GM23338 (cell line): ENCODE results near the gene SLC38A9. TPM values are rescaled to one million over a fixed set of nuclear protein-coding genes. Genes with fewer than 3 reads are reported as not detected.
A peak's percentile ranks its signal among the peaks of the same experiment; 100 is the strongest.

Source experiments
- ATAC-seq: fragments of 200-7000 bp; cut with Tn5 transposase; 3 replicates; pipeline ENCODE4 v1.9.1; 2020
- DNase-seq: peaks from one replicate; pipeline ENCODE4 v3.0.0-alpha.2; 2015; ENCODE audit warnings: low spot score
- H2AFZ ChIP-seq: fragments of 200-600 bp; sonication (generic); 2 replicates; pipeline ENCODE4 v1.8.0; 2016; ENCODE audit warnings: antibody characterized with exemption, mild to moderate bottlenecking, moderate library complexity
- H3F3A ChIP-seq: fragments of 200-600 bp; sonication (generic); replicated peaks from 2 replicates; pipeline ENCODE4 v1.8.0; 2017; ENCODE audit warnings: antibody characterized with exemption, mixed run types, low read depth
- H3K27ac ChIP-seq: fragments of 200-600 bp; sonication (generic); 2 replicates; pipeline ENCODE4 v1.6.1; 2016; ENCODE audit warnings: low read depth
- H3K27me3 ChIP-seq: fragments of 200-600 bp; sonication (generic); 2 replicates; pipeline ENCODE4 v1.8.0; 2016; ENCODE audit warnings: mild to moderate bottlenecking, mixed run types, moderate library complexity; ENCODE audit not compliant: insufficient read depth
- H3K36me3 ChIP-seq: fragments of 200-600 bp; sonication (generic); 2 replicates; pipeline ENCODE4 v1.8.0; 2016; ENCODE audit warnings: mild to moderate bottlenecking; ENCODE audit not compliant: insufficient read depth
- H3K4me1 ChIP-seq: fragments of 200-600 bp; sonication (generic); 2 replicates; pipeline ENCODE4 v1.8.0; 2016; ENCODE audit warnings: mild to moderate bottlenecking, moderate library complexity; ENCODE audit not compliant: insufficient read depth
- H3K4me2 ChIP-seq: fragments of 200-600 bp; sonication (generic); 2 replicates; pipeline ENCODE4 v1.7.1; 2017; ENCODE audit warnings: mixed run types
- H3K4me3 ChIP-seq: fragments of 200-600 bp; sonication (generic); 2 replicates; pipeline ENCODE4 v1.6.1; 2016; ENCODE audit warnings: mixed run types
- H3K79me2 ChIP-seq: fragments of 200-600 bp; sonication (generic); replicated peaks from 2 replicates; pipeline ENCODE4 v1.8.0; 2017; ENCODE audit warnings: mild to moderate bottlenecking; ENCODE audit not compliant: insufficient read depth
- H3K9me2 ChIP-seq: fragments of 200-600 bp; sonication (generic); 2 replicates; pipeline ENCODE4 v1.8.0; 2017; ENCODE audit not compliant: insufficient read depth
- H4K20me1 ChIP-seq: fragments of 200-600 bp; sonication (generic); replicated peaks from 2 replicates; pipeline ENCODE4 v1.8.0; 2017; ENCODE audit warnings: mild to moderate bottlenecking; ENCODE audit not compliant: insufficient read depth
- H3K27ac Mint-ChIP-seq: 2 replicates; pipeline ENCODE4 v1.8.0; 2020; ENCODE audit warnings: inconsistent platforms, mild to moderate bottlenecking, moderate library complexity, mixed read lengths
- H3K27me3 Mint-ChIP-seq: 3 replicates; pipeline ENCODE4 v1.8.0; 2022; ENCODE audit warnings: low read depth, mild to moderate bottlenecking, moderate library complexity, mixed read lengths, inconsistent platforms; ENCODE audit not compliant: insufficient read depth, poor library complexity
- H3K36me3 Mint-ChIP-seq: 3 replicates; pipeline ENCODE4 v1.8.0; 2021; ENCODE audit warnings: low read depth, mild to moderate bottlenecking, inconsistent platforms, moderate library complexity, mixed read lengths
- H3K4me1 Mint-ChIP-seq: 3 replicates; pipeline ENCODE4 v1.8.0; 2020; ENCODE audit warnings: mild to moderate bottlenecking, inconsistent platforms, mixed read lengths
- H3K4me3 Mint-ChIP-seq: 3 replicates; pipeline ENCODE4 v1.8.0; 2021; ENCODE audit warnings: moderate library complexity, mild to moderate bottlenecking, inconsistent platforms, mixed read lengths
- H3K9me3 Mint-ChIP-seq: 3 replicates; pipeline ENCODE4 v1.8.0; 2020; ENCODE audit warnings: moderate library complexity, mild to moderate bottlenecking, inconsistent platforms, mixed read lengths
- ETS1 ChIP-seq: IDR thresholded peaks from 2 replicates; pipeline ENCODE4 v1.6.1; 2016; ENCODE audit warnings: antibody characterized with exemption
- EZH2 ChIP-seq: fragments of 200-600 bp; sonication (generic); IDR thresholded peaks from one replicate; pipeline ENCODE4 v1.8.0; 2017; ENCODE audit warnings: antibody characterized with exemption, mild to moderate bottlenecking, low read depth; ENCODE audit not compliant: unreplicated experiment
- POLR2AphosphoS5 ChIP-seq: IDR thresholded peaks from 2 replicates; pipeline ENCODE4 v1.6.1; 2016; ENCODE audit warnings: antibody characterized with exemption, low read depth
- ZNF114 ChIP-seq: fragments of 250-450 bp; sonication (Bioruptor Pico); IDR thresholded peaks from 2 replicates; pipeline ENCODE4 v1.5.0; 2020; ENCODE audit warnings: mild to moderate bottlenecking, moderate library complexity
- ZNF331 ChIP-seq: fragments of 250-450 bp; sonication (Bioruptor Pico); IDR thresholded peaks from 2 replicates; pipeline ENCODE4 v1.5.0; 2020; ENCODE audit warnings: low read depth, mild to moderate bottlenecking, moderate library complexity
- polyA plus RNA-seq: library from polyadenylated mRNA; unstranded; fragments of >200 nt; fragmentation: Nextera tagmentation; extraction: Ambion mirVana; gene quantifications from 2 replicates; pipeline ENCODE4 v1.2.1, GENCODE V29; 2016
- total RNA-seq: library from RNA; depleted of rRNA; stranded (reverse); fragments of >200 nt; shearing (Covaris generic); gene quantifications from 2 replicates; pipeline ENCODE4 v1.2.3, GENCODE V29; 2014
- TF ChIP-seq, protein P1 (sequence below): fragments of 250-450 bp; sonication (Bioruptor Pico); IDR thresholded peaks from 2 replicates; pipeline ENCODE4 v1.5.0; 2020; ENCODE audit warnings: mild to moderate bottlenecking, moderate library complexity

The SLC38A9 gene
- total and polyA plus RNA-seq, 2 experiments from 2014 or later = 30.8 to 64.8 TPM

DNA sequence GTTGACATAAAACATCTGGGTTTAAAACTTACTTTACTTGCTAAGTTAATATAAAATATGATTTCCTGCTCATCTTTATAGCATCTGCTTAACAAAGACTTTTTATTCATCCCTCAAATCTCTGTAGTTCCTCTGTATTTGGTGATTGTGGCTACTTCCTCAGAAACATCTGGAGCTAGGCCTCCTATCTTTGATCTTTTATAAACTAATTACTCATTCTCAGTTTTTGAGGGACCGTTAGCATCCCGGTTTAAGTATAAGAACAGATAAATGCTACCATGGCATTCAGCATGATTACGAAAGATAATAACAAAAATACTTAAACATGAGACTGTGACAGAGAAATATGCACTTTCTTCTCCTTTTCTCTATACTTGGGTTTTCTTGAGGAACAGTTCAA, 85.3 kb downstream of the SLC38A9 start:
- Histone ChIP-seq H3F3A (0 out of 2 replicates have a peak, but pooled peaks cover 3% of the 10 kb centered on the region), H3K27ac (peak overlapping the region; percentile 94; the same call in 1 of the 2 replicates), H3K9me2 (no peaks in the 10 kb centered on the region), H4K20me1 (no peaks in the 10 kb centered on the region), H3K4me1 (peaks cover 46% of the 10 kb centered on the region), H3K79me2 (no peaks in the 10 kb centered on the region), H3K4me2 (0 out of 2 replicates have a peak overlapping the region, but pooled peaks have one; percentile 8), H3K27me3 (no peaks in the 10 kb centered on the region), H3K36me3 (no peaks in the 10 kb centered on the region), H2AFZ (no peak overlapping the region), H3K4me3 (no peak overlapping the region)
- Mint-ChIP-seq H3K4me3 (no peak overlapping the region), H3K4me1 (peaks cover 48% of the 10 kb centered on the region), H3K27me3 (no peaks in the 10 kb centered on the region), H3K36me3 (peaks cover 9% of the 10 kb centered on the region; the same call in 2 of the 3 replicates), H3K9me3 (no peaks in the 10 kb centered on the region), H3K27ac (peak overlapping the region; percentile 46; the same call in 1 of the 2 replicates)
- DNase-seq (no peak), ATAC-seq (no peak)
- no peak for TF ChIP-seq ZNF331 (CRISPR knock-in tag)
- no peak for TF ChIP-seq ZNF114 (CRISPR knock-in tag)
- no peak for TF ChIP-seq EZH2
- TF ChIP-seq, protein P1, sequence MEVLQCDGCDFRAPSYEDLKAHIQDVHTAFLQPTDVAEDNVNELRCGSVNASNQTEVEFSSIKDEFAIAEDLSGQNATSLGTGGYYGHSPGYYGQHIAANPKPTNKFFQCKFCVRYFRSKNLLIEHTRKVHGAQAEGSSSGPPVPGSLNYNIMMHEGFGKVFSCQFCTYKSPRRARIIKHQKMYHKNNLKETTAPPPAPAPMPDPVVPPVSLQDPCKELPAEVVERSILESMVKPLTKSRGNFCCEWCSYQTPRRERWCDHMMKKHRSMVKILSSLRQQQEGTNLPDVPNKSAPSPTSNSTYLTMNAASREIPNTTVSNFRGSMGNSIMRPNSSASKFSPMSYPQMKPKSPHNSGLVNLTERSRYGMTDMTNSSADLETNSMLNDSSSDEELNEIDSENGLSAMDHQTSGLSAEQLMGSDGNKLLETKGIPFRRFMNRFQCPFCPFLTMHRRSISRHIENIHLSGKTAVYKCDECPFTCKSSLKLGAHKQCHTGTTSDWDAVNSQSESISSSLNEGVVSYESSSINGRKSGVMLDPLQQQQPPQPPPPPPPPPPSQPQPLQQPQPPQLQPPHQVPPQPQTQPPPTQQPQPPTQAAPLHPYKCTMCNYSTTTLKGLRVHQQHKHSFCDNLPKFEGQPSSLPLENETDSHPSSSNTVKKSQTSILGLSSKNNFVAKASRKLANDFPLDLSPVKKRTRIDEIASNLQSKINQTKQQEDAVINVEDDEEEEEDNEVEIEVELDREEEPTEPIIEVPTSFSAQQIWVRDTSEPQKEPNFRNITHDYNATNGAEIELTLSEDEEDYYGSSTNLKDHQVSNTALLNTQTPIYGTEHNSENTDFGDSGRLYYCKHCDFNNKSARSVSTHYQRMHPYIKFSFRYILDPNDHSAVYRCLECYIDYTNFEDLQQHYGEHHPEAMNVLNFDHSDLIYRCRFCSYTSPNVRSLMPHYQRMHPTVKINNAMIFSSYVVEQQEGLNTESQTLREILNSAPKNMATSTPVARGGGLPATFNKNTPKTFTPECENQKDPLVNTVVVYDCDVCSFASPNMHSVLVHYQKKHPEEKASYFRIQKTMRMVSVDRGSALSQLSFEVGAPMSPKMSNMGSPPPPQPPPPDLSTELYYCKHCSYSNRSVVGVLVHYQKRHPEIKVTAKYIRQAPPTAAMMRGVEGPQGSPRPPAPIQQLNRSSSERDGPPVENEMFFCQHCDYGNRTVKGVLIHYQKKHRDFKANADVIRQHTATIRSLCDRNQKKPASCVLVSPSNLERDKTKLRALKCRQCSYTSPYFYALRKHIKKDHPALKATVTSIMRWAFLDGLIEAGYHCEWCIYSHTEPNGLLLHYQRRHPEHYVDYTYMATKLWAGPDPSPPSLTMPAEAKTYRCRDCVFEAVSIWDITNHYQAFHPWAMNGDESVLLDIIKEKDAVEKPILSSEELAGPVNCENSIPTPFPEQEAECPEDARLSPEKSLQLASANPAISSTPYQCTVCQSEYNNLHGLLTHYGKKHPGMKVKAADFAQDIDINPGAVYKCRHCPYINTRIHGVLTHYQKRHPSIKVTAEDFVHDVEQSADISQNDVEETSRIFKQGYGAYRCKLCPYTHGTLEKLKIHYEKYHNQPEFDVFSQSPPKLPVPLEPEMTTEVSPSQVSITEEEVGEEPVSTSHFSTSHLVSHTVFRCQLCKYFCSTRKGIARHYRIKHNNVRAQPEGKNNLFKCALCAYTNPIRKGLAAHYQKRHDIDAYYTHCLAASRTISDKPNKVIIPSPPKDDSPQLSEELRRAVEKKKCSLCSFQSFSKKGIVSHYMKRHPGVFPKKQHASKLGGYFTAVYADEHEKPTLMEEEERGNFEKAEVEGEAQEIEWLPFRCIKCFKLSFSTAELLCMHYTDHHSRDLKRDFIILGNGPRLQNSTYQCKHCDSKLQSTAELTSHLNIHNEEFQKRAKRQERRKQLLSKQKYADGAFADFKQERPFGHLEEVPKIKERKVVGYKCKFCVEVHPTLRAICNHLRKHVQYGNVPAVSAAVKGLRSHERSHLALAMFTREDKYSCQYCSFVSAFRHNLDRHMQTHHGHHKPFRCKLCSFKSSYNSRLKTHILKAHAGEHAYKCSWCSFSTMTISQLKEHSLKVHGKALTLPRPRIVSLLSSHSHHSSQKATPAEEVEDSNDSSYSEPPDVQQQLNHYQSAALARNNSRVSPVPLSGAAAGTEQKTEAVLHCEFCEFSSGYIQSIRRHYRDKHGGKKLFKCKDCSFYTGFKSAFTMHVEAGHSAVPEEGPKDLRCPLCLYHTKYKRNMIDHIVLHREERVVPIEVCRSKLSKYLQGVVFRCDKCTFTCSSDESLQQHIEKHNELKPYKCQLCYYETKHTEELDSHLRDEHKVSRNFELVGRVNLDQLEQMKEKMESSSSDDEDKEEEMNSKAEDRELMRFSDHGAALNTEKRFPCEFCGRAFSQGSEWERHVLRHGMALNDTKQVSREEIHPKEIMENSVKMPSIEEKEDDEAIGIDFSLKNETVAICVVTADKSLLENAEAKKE (CRISPR knock-in tag) = no peak

DNA sequence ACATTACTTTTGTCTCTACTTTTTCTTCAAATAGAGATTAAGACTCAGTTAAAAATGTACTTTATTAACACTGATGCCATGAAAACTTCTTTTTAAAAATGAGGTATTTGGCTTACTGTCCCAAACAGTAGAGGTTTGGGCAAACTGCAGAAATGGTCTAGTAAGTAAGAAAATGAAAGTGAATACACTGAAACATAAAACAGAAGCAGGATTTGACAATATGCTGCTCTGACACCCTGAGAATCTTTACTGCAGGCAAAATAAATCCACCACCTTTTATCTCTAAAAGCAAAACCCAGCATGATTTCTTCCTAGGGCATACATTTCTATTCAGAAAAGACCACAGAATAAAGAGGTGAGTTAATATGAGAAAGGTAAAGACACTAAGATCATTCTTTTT, 86.2 kb downstream of the SLC38A9 start:
- peaks cover 46% of the 10 kb centered on the region for H3K4me1 ChIP-seq
- DNase-seq = no peak
- Mint-ChIP-seq H3K27ac (peak overlapping the region; percentile 97), H3K27me3 (no peaks in the 10 kb centered on the region), H3K4me3 (peak overlapping the region; percentile 50), H3K36me3 (peaks cover 4% of the 10 kb centered on the region; the same call in 2 of the 3 replicates), H3K4me1 (peaks cover 48% of the 10 kb centered on the region), H3K9me3 (no peaks in the 10 kb centered on the region)
- H2AFZ ChIP-seq = no peak overlapping the region
- H4K20me1 ChIP-seq = no peaks in the 10 kb centered on the region
- peak overlapping the region; percentile 94 for H3K27ac ChIP-seq
- H3K36me3 ChIP-seq = no peaks in the 10 kb centered on the region
- no peak for TF ChIP-seq ETS1
- no peak for TF ChIP-seq POLR2AphosphoS5
- no peaks in the 10 kb centered on the region for H3K27me3 ChIP-seq
- H3K4me3 ChIP-seq = peak overlapping the region; percentile 36
- H3F3A ChIP-seq = 0 out of 2 replicates have a peak, but pooled peaks cover 3% of the 10 kb centered on the region
- H3K79me2 ChIP-seq = no peaks in the 10 kb centered on the region
- no peak for ATAC-seq
- H3K9me2 ChIP-seq = no peaks in the 10 kb centered on the region
- peak overlapping the region; percentile 69 for H3K4me2 ChIP-seq
